Hepatocyte (in vitro differentiated cells): ENCODE measurements around the gene TBXT. TPM values are rescaled to one million over a fixed set of nuclear protein-coding genes. Genes with fewer than 3 reads are reported as not detected.

Source experiments
- DNase-seq: peaks from one replicate; pipeline ENCODE4 v3.0.0-alpha.2; 2016; ENCODE audit warnings: low spot score
- H2AFZ ChIP-seq: fragments of 200-600 bp; sonication (generic); 2 replicates; pipeline ENCODE4 v1.6.0; 2016; ENCODE audit warnings: antibody characterized with exemption, mild to moderate bottlenecking
- H3K27ac ChIP-seq: fragments of 200-600 bp; sonication (generic); 2 replicates; pipeline ENCODE4 v1.5.1; 2016; ENCODE audit warnings: mild to moderate bottlenecking
- H3K27me3 ChIP-seq: fragments of 200-600 bp; sonication (generic); 2 replicates; pipeline ENCODE4 v1.6.1; 2016
- H3K36me3 ChIP-seq: fragments of 200-600 bp; sonication (generic); replicated peaks from 2 replicates; pipeline ENCODE4 v1.5.1; 2016; ENCODE audit warnings: low read depth; ENCODE audit not compliant: insufficient read depth
- H3K4me1 ChIP-seq: fragments of 200-600 bp; sonication (generic); 2 replicates; pipeline ENCODE4 v1.5.1; 2016; ENCODE audit warnings: mild to moderate bottlenecking, moderate library complexity; ENCODE audit not compliant: insufficient read depth
- H3K4me2 ChIP-seq: fragments of 200-600 bp; sonication (generic); 2 replicates; pipeline ENCODE4 v1.6.0; 2016
- H3K4me3 ChIP-seq: fragments of 200-600 bp; sonication (generic); 2 replicates; pipeline ENCODE4 v1.5.1; 2016; ENCODE audit warnings: mild to moderate bottlenecking
- H3K79me2 ChIP-seq: fragments of 200-600 bp; sonication (generic); 2 replicates; pipeline ENCODE4 v1.6.0; 2017; ENCODE audit warnings: mild to moderate bottlenecking
- H3K9me2 ChIP-seq: fragments of 200-600 bp; sonication (generic); replicated peaks from 2 replicates; pipeline ENCODE4 v1.6.0; 2017; ENCODE audit warnings: mild to moderate bottlenecking; ENCODE audit not compliant: insufficient read depth
- H3K9me3 ChIP-seq: fragments of 200-600 bp; sonication (generic); 2 replicates; pipeline ENCODE4 v1.5.1; 2016; ENCODE audit warnings: low read depth, mild to moderate bottlenecking
- H4K20me1 ChIP-seq: fragments of 200-600 bp; sonication (generic); 2 replicates; pipeline ENCODE4 v1.6.0; 2016; ENCODE audit warnings: mild to moderate bottlenecking; ENCODE audit not compliant: insufficient read depth, poor library complexity, severe bottlenecking
- CTCF ChIP-seq: fragments of 200-600 bp; sonication (generic); IDR thresholded peaks from 2 replicates; pipeline ENCODE4 v1.5.1; 2016; ENCODE audit warnings: antibody characterized with exemption, mild to moderate bottlenecking; ENCODE audit not compliant: poor library complexity
- EZH2 ChIP-seq: fragments of 200-600 bp; sonication (generic); IDR thresholded peaks from 2 replicates; pipeline ENCODE4 v1.6.1; 2016; ENCODE audit warnings: antibody characterized with exemption, mild to moderate bottlenecking, borderline replicate concordance
- EZH2phosphoT487 ChIP-seq: fragments of 200-600 bp; sonication (generic); IDR thresholded peaks from one replicate; pipeline ENCODE4 v1.6.1; 2018; ENCODE audit warnings: antibody characterized with exemption, mild to moderate bottlenecking, low read depth, moderate library complexity; ENCODE audit not compliant: unreplicated experiment, severe bottlenecking
- WGBS: methylation state at CpG from one replicate; pipeline ENCODE4 v1.1.6; 2016; ENCODE audit warnings: low lambda C conversion rate; ENCODE audit errors: missing lambda C conversion rate; 5-methylcytosine and 5-hydroxymethylcytosine counted together
- polyA plus RNA-seq: library from polyadenylated mRNA; unstranded; fragments of >200 nt; fragmentation: Nextera tagmentation; extraction: Ambion mirVana; gene quantifications from 2 replicates; pipeline ENCODE4 v1.2.1, GENCODE V29; 2016
- total RNA-seq: library from RNA; depleted of rRNA; stranded (reverse); fragments of >200 nt; gene quantifications from 2 replicates; pipeline ENCODE4 v1.2.3, GENCODE V29; 2014

TBXT gene
- total and polyA plus RNA-seq, 2 experiments from 2014 or later = 0.13 TPM; not detected in 1

- peak; percentile 40 for DNase-seq
Observed at GRCh38 chr6:166119116-166119911, 48.3 kb downstream of the TBXT start.

GRCh38 chr6:166115609-166116008 lies 52.0 kb downstream of the TBXT start:
- Histone ChIP-seq H3K27me3 (peaks cover 2% of the 10 kb centered on the region), H3K9me3 (no peaks in the 10 kb centered on the region), H3K4me2 (no peak overlapping the region), H3K9me2 (no peaks in the 10 kb centered on the region), H3K4me1 (peaks cover 5% of the 10 kb centered on the region), H3K79me2 (no peaks in the 10 kb centered on the region), H2AFZ (no peak overlapping the region), H3K36me3 (no peaks in the 10 kb centered on the region), H4K20me1 (no peaks in the 10 kb centered on the region), H3K4me3 (no peak overlapping the region), H3K27ac (no peak overlapping the region)
- no peak for DNase-seq
- TF ChIP-seq EZH2 (no peak), EZH2phosphoT487 (no peak), CTCF (no peak)

More at GRCh38 chr6:166119116-166119911, 48.3 kb downstream of the TBXT start:
- Histone ChIP-seq H3K79me2 (no peaks in the 10 kb centered on the region), H4K20me1 (no peaks in the 10 kb centered on the region), H3K9me2 (no peaks in the 10 kb centered on the region), H3K4me2 (no peak overlapping the region), H2AFZ (no peak overlapping the region), H3K9me3 (no peaks in the 10 kb centered on the region), H3K27me3 (no peaks in the 10 kb centered on the region), H3K36me3 (no peaks in the 10 kb centered on the region), H3K4me1 (peaks cover 5% of the 10 kb centered on the region), H3K4me3 (no peak overlapping the region), H3K27ac (no peak overlapping the region)
- 83% methylated on average over 4 of the region's 4 CpGs for WGBS
- TF ChIP-seq EZH2 = no peak
- TF ChIP-seq CTCF = no peak
- TF ChIP-seq EZH2phosphoT487 = no peak

GRCh38 chr6:166112580-166112979 lies 55.1 kb downstream of the TBXT start:
- peaks cover 2% of the 10 kb centered on the region for H3K27me3 ChIP-seq
- no peaks in the 10 kb centered on the region for H3K36me3 ChIP-seq
- no peaks in the 10 kb centered on the region for H3K9me2 ChIP-seq
- no peak overlapping the region for H3K4me3 ChIP-seq
- no peaks in the 10 kb centered on the region for H3K9me3 ChIP-seq
- peak; percentile 57 for DNase-seq
- H3K27ac ChIP-seq = no peak overlapping the region
- TF ChIP-seq EZH2 (no peak), CTCF (no peak), EZH2phosphoT487 (no peak)
- WGBS = 65% methylated on average over 11 of the region's 11 CpGs
- no peak overlapping the region for H2AFZ ChIP-seq
- H3K79me2 ChIP-seq = no peaks in the 10 kb centered on the region
- H3K4me1 ChIP-seq = no peaks in the 10 kb centered on the region
- no peaks in the 10 kb centered on the region for H4K20me1 ChIP-seq
- H3K4me2 ChIP-seq = no peak overlapping the region
